ENCODE results near the gene MRPL40. TPM values are rescaled to one million over a fixed set of nuclear protein-coding genes. Genes with fewer than 3 reads are reported as not detected.

MRPL40 gene
- total and polyA plus RNA-seq, 10 of the 15 experiments (the other 5 are each of a cell fraction or from before 2014, with no cell fraction given) = 41.2 to 207 (median 69.1) TPM

GRCh38 chr22:19467912-19468311 is 35.6 kb downstream of the MRPL40 start:
- POLR2A ChIA-PET = no interaction called here
- no TSS peak for BruUV-seq (replicated peaks)
- 98% methylated on average over 6 of the region's 6 CpGs for WGBS (ENCODE audit: insufficient coverage, insufficient replicate concordance, low lambda C conversion rate, missing lambda C conversion rate)
- no peak overlapping the region for H3K27ac ChIP-seq (ENCODE audit: control insufficient read depth, insufficient read depth)
- H3K27me3 ChIP-seq (replicated peaks in 1 of 2; ENCODE audit: control insufficient read depth in 2 of 2, insufficient read depth in 2 of 2, low read length in 1 of 2) = no peaks in the 10 kb centered on the region
- H3K4me1 ChIP-seq (ENCODE audit: control insufficient read depth, insufficient read depth, low read length) = no peaks in the 10 kb centered on the region
- RAD21 ChIA-PET (ENCODE audit: unreplicated experiment) = no interaction called here
- no peak overlapping the region for H3K4me3 ChIP-seq
- TF ChIP-seq BCLAF1 (IDR thresholded peaks at IDR 0.05) = no peak
- TF ChIP-seq ELK1 (IDR thresholded peaks at IDR 0.05; ENCODE audit: low read depth, low read length) = no peak
- no peaks in the 10 kb centered on the region for H3K9me3 ChIP-seq (replicated peaks; ENCODE audit: control insufficient read depth, insufficient read depth, low read length)
- ATAC-seq (no peak), FAIRE-seq (no peak), DNase-seq (ENCODE audit: low read depth, low spot score) (no peak)
- no peak overlapping the region for H2AFZ ChIP-seq (ENCODE audit: control insufficient read depth, low read depth, low read length)
- in situ Hi-C loops (cut with MboI) (no loop called here), intact Hi-C loops (cut with micrococcal nuclease; ENCODE audit: unreplicated experiment) (no loop called here)
- SMC1A ChIA-PET (ENCODE audit: uncharacterized antibody, unreplicated experiment) = no interaction called here
- H3K4me2 ChIP-seq (ENCODE audit: control insufficient read depth, insufficient read depth) = no peak overlapping the region
- H3K9ac ChIP-seq (ENCODE audit: control insufficient read depth, insufficient read depth, low read length) = no peak overlapping the region
- CTCF ChIA-PET = no interaction called here
- no peaks in the 10 kb centered on the region; the same call in 1 of the 2 replicates for H3K79me2 ChIP-seq (ENCODE audit: control insufficient read depth, insufficient read depth, low read length)
- H3K36me3 ChIP-seq (ENCODE audit: control insufficient read depth in 2 of 2, insufficient read depth in 2 of 2, low read length in 1 of 2) = peaks cover 41 to 42% of the 10 kb centered on the region in 2 experiments
- peaks cover 2% of the 10 kb centered on the region; the same call in 1 of the 2 replicates for H4K20me1 ChIP-seq (ENCODE audit: control insufficient read depth, insufficient read depth)

DNA sequence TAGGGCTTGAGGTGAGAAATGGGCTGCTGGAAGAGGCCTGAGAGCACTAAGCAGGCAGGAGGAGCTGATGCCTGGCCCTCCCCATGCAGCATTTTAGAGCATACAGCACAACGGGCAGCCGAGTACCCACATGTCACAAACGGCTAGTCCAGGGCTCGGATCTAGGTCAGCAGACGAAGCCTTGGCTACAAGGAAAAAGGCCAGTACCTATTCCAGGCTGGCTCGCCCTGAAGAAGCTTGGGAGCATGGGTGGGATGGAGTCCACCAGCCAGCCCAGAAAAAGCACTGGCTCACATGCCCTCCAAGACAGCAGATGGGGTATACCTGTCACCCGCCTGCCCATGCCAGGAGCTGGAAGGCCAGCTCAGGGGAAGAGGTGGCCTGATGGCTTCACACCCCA is 37.1 kb downstream of the MRPL40 start:
- H3K9me3 ChIP-seq (replicated peaks; ENCODE audit: control insufficient read depth, insufficient read depth, low read length) = no peaks in the 10 kb centered on the region
- H4K20me1 ChIP-seq (ENCODE audit: control insufficient read depth, insufficient read depth) = peaks cover 2% of the 10 kb centered on the region; the same call in 1 of the 2 replicates
- no TSS peak for BruUV-seq (replicated peaks)
- in situ Hi-C loops (cut with MboI) (no loop called here), intact Hi-C loops (cut with micrococcal nuclease; ENCODE audit: unreplicated experiment) (no loop called here)
- no peaks in the 10 kb centered on the region; the same call in 1 of the 2 replicates for H3K79me2 ChIP-seq (ENCODE audit: control insufficient read depth, insufficient read depth, low read length)
- H3K36me3 ChIP-seq (ENCODE audit: control insufficient read depth in 2 of 2, insufficient read depth in 2 of 2, low read length in 1 of 2) = peaks cover 45 to 50% of the 10 kb centered on the region in 2 experiments
- H3K4me1 ChIP-seq (ENCODE audit: control insufficient read depth, insufficient read depth, low read length) = no peaks in the 10 kb centered on the region
- ChIA-PET SMC1A (ENCODE audit: uncharacterized antibody, unreplicated experiment) (no interaction called here), CTCF (no interaction called here), RAD21 (ENCODE audit: unreplicated experiment) (interaction anchor here (0.6 kb wide), 1 partner anchor 11 kb away, joined by 3 read pairs; no protein-coding TSS in a partner anchor), POLR2A (no interaction called here)
- DNase-seq (ENCODE audit: low read depth, low spot score) (no peak), ATAC-seq (no peak), FAIRE-seq (no peak)
- no peak overlapping the region for H2AFZ ChIP-seq (ENCODE audit: control insufficient read depth, low read depth, low read length)
- H3K4me3 ChIP-seq = no peak overlapping the region
- H3K27ac ChIP-seq (ENCODE audit: control insufficient read depth, insufficient read depth) = no peak overlapping the region
- no peak overlapping the region for H3K9ac ChIP-seq (ENCODE audit: control insufficient read depth, insufficient read depth, low read length)
- H3K27me3 ChIP-seq (replicated peaks in 1 of 2; ENCODE audit: control insufficient read depth in 2 of 2, insufficient read depth in 2 of 2, low read length in 1 of 2) = no peaks in the 10 kb centered on the region
- WGBS (ENCODE audit: insufficient coverage, insufficient replicate concordance, low lambda C conversion rate, missing lambda C conversion rate) = 99% methylated on average over 7 of the region's 7 CpGs
- no peak overlapping the region for H3K4me2 ChIP-seq (ENCODE audit: control insufficient read depth, insufficient read depth)
- TF ChIP-seq, protein P1, sequence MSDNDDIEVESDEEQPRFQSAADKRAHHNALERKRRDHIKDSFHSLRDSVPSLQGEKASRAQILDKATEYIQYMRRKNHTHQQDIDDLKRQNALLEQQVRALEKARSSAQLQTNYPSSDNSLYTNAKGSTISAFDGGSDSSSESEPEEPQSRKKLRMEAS (IDR thresholded peaks at IDR 0.05; ENCODE audit: low read depth, low read length) = no peak
- TF ChIP-seq CREB1 (IDR thresholded peaks at IDR 0.05; ENCODE audit: low read depth) (no peak), FOXK2 (IDR thresholded peaks at IDR 0.05) (no peak)
- TF ChIP-seq, protein P2, sequence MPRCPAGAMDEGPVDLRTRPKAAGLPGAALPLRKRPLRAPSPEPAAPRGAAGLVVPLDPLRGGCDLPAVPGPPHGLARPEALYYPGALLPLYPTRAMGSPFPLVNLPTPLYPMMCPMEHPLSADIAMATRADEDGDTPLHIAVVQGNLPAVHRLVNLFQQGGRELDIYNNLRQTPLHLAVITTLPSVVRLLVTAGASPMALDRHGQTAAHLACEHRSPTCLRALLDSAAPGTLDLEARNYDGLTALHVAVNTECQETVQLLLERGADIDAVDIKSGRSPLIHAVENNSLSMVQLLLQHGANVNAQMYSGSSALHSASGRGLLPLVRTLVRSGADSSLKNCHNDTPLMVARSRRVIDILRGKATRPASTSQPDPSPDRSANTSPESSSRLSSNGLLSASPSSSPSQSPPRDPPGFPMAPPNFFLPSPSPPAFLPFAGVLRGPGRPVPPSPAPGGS (IDR thresholded peaks at IDR 0.05; ENCODE audit: borderline replicate concordance, insufficient read depth, low read depth, low read length, poor library complexity, severe bottlenecking) = no peak
- TF ChIP-seq, protein P3, sequence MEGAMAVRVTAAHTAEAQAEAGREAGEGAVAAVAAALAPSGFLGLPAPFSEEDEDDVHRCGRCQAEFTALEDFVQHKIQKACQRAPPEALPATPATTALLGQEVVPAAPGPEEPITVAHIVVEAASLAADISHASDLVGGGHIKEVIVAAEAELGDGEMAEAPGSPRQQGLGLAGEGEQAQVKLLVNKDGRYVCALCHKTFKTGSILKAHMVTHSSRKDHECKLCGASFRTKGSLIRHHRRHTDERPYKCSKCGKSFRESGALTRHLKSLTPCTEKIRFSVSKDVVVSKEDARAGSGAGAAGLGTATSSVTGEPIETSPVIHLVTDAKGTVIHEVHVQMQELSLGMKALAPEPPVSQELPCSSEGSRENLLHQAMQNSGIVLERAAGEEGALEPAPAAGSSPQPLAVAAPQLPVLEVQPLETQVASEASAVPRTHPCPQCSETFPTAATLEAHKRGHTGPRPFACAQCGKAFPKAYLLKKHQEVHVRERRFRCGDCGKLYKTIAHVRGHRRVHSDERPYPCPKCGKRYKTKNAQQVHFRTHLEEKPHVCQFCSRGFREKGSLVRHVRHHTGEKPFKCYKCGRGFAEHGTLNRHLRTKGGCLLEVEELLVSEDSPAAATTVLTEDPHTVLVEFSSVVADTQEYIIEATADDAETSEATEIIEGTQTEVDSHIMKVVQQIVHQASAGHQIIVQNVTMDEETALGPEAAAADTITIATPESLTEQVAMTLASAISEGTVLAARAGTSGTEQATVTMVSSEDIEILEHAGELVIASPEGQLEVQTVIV (IDR thresholded peaks at IDR 0.05; ENCODE audit: borderline replicate concordance, partially characterized antibody) = no peak
